Natural killer cell (primary cell): Measurements from ENCODE around the gene HHIP. TPM values are rescaled to one million over a fixed set of nuclear protein-coding genes. Genes with fewer than 3 reads are reported as not detected.

Experiments used
- ATAC-seq, 3 donors: fragments of 150-1000 bp in 2 of 3; fragments of 200-7000 bp in 1 of 3; cut with Tn5 transposase; 1 replicate in 1 of 3; 2 replicates in 2 of 3; pipeline ENCODE4 v1.10.0; 2021; ENCODE audit warnings: mild to moderate bottlenecking in 2 of 3, moderate library complexity in 2 of 3
- DNase-seq, 2 donors: peaks; one replicate each; pipeline versions ENCODE4 v3.0.0 to v3.0.0-alpha.2; 2013 to 2021; ENCODE audit warnings: mixed read lengths in 1 of 2
- H3K27ac ChIP-seq: one replicate; pipeline ENCODE4 v1.5.1; 2013; ENCODE audit warnings: mild to moderate bottlenecking, low read length
- H3K27me3 ChIP-seq: one replicate; pipeline ENCODE4 v1.6.1; 2013; ENCODE audit warnings: low read length; ENCODE audit not compliant: control insufficient read depth, insufficient read depth
- H3K36me3 ChIP-seq: one replicate; pipeline ENCODE4 v1.6.1; 2013; ENCODE audit warnings: low read length; ENCODE audit not compliant: control insufficient read depth, insufficient read depth
- H3K4me1 ChIP-seq: one replicate; pipeline ENCODE4 v1.6.1; 2013; ENCODE audit warnings: low read length; ENCODE audit not compliant: control insufficient read depth, insufficient read depth
- H3K4me3 ChIP-seq: one replicate; pipeline ENCODE4 v1.5.1; 2013; ENCODE audit warnings: low read length
- H3K9me3 ChIP-seq: one replicate; pipeline ENCODE4 v1.6.1; 2013; ENCODE audit warnings: low read length; ENCODE audit not compliant: control insufficient read depth, insufficient read depth
- H3K27ac Mint-ChIP-seq, 2 donors: one replicate each; pipeline ENCODE4 v1.8.0; 2022; ENCODE audit warnings: mild to moderate bottlenecking in 2 of 2, mixed read lengths in 2 of 2, moderate library complexity in 1 of 2
- H3K27me3 Mint-ChIP-seq, 2 donors: one replicate each; pipeline ENCODE4 v1.8.0; 2022; ENCODE audit warnings: low read depth in 2 of 2, mixed read lengths in 2 of 2
- H3K36me3 Mint-ChIP-seq: one replicate; pipeline ENCODE4 v1.8.0; 2022; ENCODE audit warnings: mixed read lengths
- H3K4me1 Mint-ChIP-seq, 2 donors: one replicate each; pipeline ENCODE4 v1.8.0; 2022; ENCODE audit warnings: mixed read lengths in 2 of 2
- H3K4me3 Mint-ChIP-seq: one replicate; pipeline ENCODE4 v1.8.0; 2022; ENCODE audit warnings: mild to moderate bottlenecking, moderate library complexity, mixed read lengths
- H3K9me3 Mint-ChIP-seq, 2 donors: one replicate each; pipeline ENCODE4 v1.8.0; 2022; ENCODE audit warnings: mixed read lengths in 2 of 2
- CTCF ChIP-seq: fragments of 200-600 bp; IDR thresholded peaks from one replicate; pipeline ENCODE4 v1.8.0; 2022; ENCODE audit warnings: antibody characterized with exemption
- WGBS: methylation state at CpG from one replicate; pipeline ENCODE4 v1.1.7; 2013; ENCODE audit warnings: missing lambda C conversion rate; ENCODE audit not compliant: insufficient coverage; 5-methylcytosine and 5-hydroxymethylcytosine counted together
- intact Hi-C: fragments of 100-400 bp; cut with micrococcal nuclease; formaldehyde crosslinking; loops from one replicate; pipeline ENCODE4 v1.14.2; 2022
- total RNA-seq, 4 donors: library from RNA; stranded (reverse); fragments of 120-200 nt in 1 of 4; gene quantifications; one replicate each; pipeline versions ENCODE4 v1.2.3 to v1.2.4, GENCODE V29; 2013 to 2022

HHIP gene
- total RNA-seq, 3 donors from 2014 or later (not counting 1 experiment from before 2014, with no cell fraction given): not detected

GRCh38 chr4:144729175-144729574 lies 83.2 kb downstream of the HHIP start:
- H3K27me3 Mint-ChIP-seq: no peaks in the 10 kb centered on the region
- no peaks in the 10 kb centered on the region for H3K36me3 ChIP-seq

GRCh38 chr4:144732584-144733428 lies 86.8 kb downstream of the HHIP start:
- H3K4me3 ChIP-seq: no peak overlapping the region
- DNase-seq: no peak
- no peaks in the 10 kb centered on the region for H3K4me1 ChIP-seq
- no peaks in the 10 kb centered on the region for H3K36me3 ChIP-seq
- Mint-ChIP-seq H3K27ac (no peak overlapping the region), H3K27me3 (no peaks in the 10 kb centered on the region), H3K4me1 (no peaks in the 10 kb centered on the region), H3K9me3 (no peaks in the 10 kb centered on the region), H3K36me3 (no peaks in the 10 kb centered on the region), H3K4me3 (no peak overlapping the region)
- no peak for TF ChIP-seq CTCF
- no peaks in the 10 kb centered on the region for H3K27me3 ChIP-seq
- WGBS: 100% methylated on average over 1 of the region's 4 CpGs
- no peaks in the 10 kb centered on the region for H3K9me3 ChIP-seq
- intact Hi-C loops: no loop called here
- ATAC-seq: no peak
- H3K27ac ChIP-seq: no peak overlapping the region

More at GRCh38 chr4:144729175-144729574, 83.2 kb downstream of the HHIP start:
- 94% methylated on average over 2 of the region's 2 CpGs for WGBS
- no peaks in the 10 kb centered on the region for H3K9me3 Mint-ChIP-seq
- intact Hi-C loops: no loop called here
- no peaks in the 10 kb centered on the region for H3K36me3 Mint-ChIP-seq
- TF ChIP-seq CTCF: no peak
- no peaks in the 10 kb centered on the region for H3K9me3 ChIP-seq
- no peak overlapping the region for H3K4me3 ChIP-seq
- DNase-seq (no peak), ATAC-seq (no peak)
- H3K27ac Mint-ChIP-seq: no peak overlapping the region
- no peak overlapping the region for H3K27ac ChIP-seq
- H3K4me1 ChIP-seq: no peaks in the 10 kb centered on the region
- no peaks in the 10 kb centered on the region for H3K4me1 Mint-ChIP-seq
- no peaks in the 10 kb centered on the region for H3K27me3 ChIP-seq
- H3K4me3 Mint-ChIP-seq: no peak overlapping the region

- Mint-ChIP-seq H3K9me3 (no peaks in the 10 kb centered on the region), H3K36me3 (no peaks in the 10 kb centered on the region), H3K27me3 (no peaks in the 10 kb centered on the region), H3K4me3 (no peak overlapping the region), H3K4me1 (no peaks in the 10 kb centered on the region), H3K27ac (no peak overlapping the region)
- 83% methylated on average over 1 of the region's 2 CpGs for WGBS
- no peak for ATAC-seq
- H3K4me3 ChIP-seq: no peak overlapping the region
- no peaks in the 10 kb centered on the region for H3K36me3 ChIP-seq
- intact Hi-C loops: no loop called here
- no peaks in the 10 kb centered on the region for H3K27me3 ChIP-seq
- no peak for TF ChIP-seq CTCF
- no peak for DNase-seq
- H3K27ac ChIP-seq: no peak overlapping the region
- H3K4me1 ChIP-seq: no peaks in the 10 kb centered on the region
- no peaks in the 10 kb centered on the region for H3K9me3 ChIP-seq
Observed at GRCh38 chr4:144733566-144733965, 87.6 kb downstream of the HHIP start.

- 70% methylated on average over 4 of the region's 4 CpGs for WGBS
- H3K4me3 Mint-ChIP-seq: no peak overlapping the region
- intact Hi-C loops: no loop called here
- no peak overlapping the region for H3K27ac ChIP-seq
- DNase-seq: no peak
- H3K27ac Mint-ChIP-seq: no peak overlapping the region
- H3K27me3 ChIP-seq: no peaks in the 10 kb centered on the region
- no peaks in the 10 kb centered on the region for H3K4me1 Mint-ChIP-seq
- TF ChIP-seq CTCF: no peak
- H3K4me3 ChIP-seq: no peak overlapping the region
- H3K36me3 ChIP-seq: no peaks in the 10 kb centered on the region
- no peaks in the 10 kb centered on the region for H3K9me3 Mint-ChIP-seq
- H3K27me3 Mint-ChIP-seq: no peaks in the 10 kb centered on the region
- H3K36me3 Mint-ChIP-seq: no peaks in the 10 kb centered on the region
- H3K9me3 ChIP-seq: no peaks in the 10 kb centered on the region
- ATAC-seq: no peak
- H3K4me1 ChIP-seq: no peaks in the 10 kb centered on the region
Observed at GRCh38 chr4:144734522-144734921, 88.6 kb downstream of the HHIP start.
